Neural cell (in vitro differentiated cells): ENCODE measurements around the gene ST8SIA6.

Source experiments
- CTCF ChIP-seq: fragments of 450-650 bp; IDR thresholded peaks from 2 replicates; pipeline ENCODE4 v1.5.1; 2014; ENCODE audit warnings: antibody characterized with exemption, mild to moderate bottlenecking, moderate library complexity; ENCODE audit not compliant: poor library complexity, severe bottlenecking
- EP300 ChIP-seq: fragments of 450-650 bp; conservative IDR thresholded peaks from 2 replicates; pipeline ENCODE4 v1.6.1; 2014; ENCODE audit warnings: antibody characterized with exemption, mild to moderate bottlenecking, moderate library complexity; ENCODE audit not compliant: poor library complexity, severe bottlenecking
- EZH2 ChIP-seq: fragments of 200-600, 300-800 bp; shearing (Covaris generic), sonication (generic); IDR thresholded peaks from 2 replicates; pipeline ENCODE4 v1.6.1; 2014; ENCODE audit warnings: antibody characterized with exemption, low read length, borderline replicate concordance, mild to moderate bottlenecking; ENCODE audit not compliant: insufficient read depth, poor library complexity, severe bottlenecking
- RAD21 ChIP-seq: fragments of 450-650 bp; conservative IDR thresholded peaks from 2 replicates; pipeline ENCODE4 v1.6.1; 2014; ENCODE audit warnings: antibody characterized with exemption, mild to moderate bottlenecking, moderate library complexity
- TF ChIP-seq, protein P1 (sequence below): IDR thresholded peaks from 2 replicates; pipeline ENCODE4 v1.6.1; 2012; ENCODE audit warnings: borderline replicate concordance

DNA sequence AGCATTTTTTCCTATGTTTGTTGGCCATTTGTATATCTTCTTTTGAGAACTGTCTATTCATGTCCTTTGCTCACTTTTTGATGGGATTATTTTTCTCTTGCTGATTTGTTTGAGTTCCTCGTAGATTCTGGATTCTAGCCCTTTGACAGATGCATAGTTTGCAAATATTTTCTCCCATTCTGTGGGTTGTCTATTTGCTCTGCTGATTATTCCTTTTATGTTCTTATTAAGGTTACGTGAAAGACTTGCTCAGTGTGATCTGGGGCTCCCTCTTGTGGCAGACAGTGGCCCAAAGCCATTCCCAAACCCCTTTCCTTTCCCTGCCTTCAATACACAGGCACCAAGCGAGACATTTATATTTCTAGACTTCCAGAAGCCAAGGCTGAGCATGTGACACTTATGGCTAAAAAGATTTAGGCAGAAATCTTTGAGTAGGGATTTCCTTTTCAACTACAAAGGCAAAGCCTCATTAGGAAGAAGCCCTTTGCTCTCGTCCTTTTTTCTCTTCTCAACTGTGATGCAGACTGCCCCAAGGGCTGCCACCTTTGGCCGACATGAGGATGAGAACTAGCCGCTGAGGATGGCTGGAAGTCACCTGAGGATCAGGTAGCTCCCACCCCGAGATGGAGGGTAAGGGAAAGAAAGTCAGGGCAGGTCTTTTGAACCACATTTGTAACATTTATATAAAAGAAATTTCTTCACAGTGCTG, 23.6 kb downstream of the ST8SIA6 start:
- TF ChIP-seq CTCF: peak; percentile 95
- no peak for TF ChIP-seq EP300
- TF ChIP-seq, protein P1, sequence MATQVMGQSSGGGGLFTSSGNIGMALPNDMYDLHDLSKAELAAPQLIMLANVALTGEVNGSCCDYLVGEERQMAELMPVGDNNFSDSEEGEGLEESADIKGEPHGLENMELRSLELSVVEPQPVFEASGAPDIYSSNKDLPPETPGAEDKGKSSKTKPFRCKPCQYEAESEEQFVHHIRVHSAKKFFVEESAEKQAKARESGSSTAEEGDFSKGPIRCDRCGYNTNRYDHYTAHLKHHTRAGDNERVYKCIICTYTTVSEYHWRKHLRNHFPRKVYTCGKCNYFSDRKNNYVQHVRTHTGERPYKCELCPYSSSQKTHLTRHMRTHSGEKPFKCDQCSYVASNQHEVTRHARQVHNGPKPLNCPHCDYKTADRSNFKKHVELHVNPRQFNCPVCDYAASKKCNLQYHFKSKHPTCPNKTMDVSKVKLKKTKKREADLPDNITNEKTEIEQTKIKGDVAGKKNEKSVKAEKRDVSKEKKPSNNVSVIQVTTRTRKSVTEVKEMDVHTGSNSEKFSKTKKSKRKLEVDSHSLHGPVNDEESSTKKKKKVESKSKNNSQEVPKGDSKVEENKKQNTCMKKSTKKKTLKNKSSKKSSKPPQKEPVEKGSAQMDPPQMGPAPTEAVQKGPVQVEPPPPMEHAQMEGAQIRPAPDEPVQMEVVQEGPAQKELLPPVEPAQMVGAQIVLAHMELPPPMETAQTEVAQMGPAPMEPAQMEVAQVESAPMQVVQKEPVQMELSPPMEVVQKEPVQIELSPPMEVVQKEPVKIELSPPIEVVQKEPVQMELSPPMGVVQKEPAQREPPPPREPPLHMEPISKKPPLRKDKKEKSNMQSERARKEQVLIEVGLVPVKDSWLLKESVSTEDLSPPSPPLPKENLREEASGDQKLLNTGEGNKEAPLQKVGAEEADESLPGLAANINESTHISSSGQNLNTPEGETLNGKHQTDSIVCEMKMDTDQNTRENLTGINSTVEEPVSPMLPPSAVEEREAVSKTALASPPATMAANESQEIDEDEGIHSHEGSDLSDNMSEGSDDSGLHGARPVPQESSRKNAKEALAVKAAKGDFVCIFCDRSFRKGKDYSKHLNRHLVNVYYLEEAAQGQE: no peak
- TF ChIP-seq EZH2: no peak
- TF ChIP-seq RAD21: peak; percentile 95
